Neuron (in vitro differentiated cells): ENCODE results near the gene KLK1.

Source experiments
- H2AFZ ChIP-seq: one replicate; pipeline ENCODE4 v1.6.1; 2013; ENCODE audit warnings: low read depth, mild to moderate bottlenecking, inconsistent platforms, low read length, moderate library complexity
- H3K27me3 ChIP-seq: one replicate; pipeline ENCODE4 v1.6.1; 2013; ENCODE audit warnings: low read length; ENCODE audit not compliant: insufficient read depth
- H3K36me3 ChIP-seq: one replicate; pipeline ENCODE4 v1.6.1; 2013; ENCODE audit warnings: low read length; ENCODE audit not compliant: insufficient read depth
- H3K4me1 ChIP-seq: one replicate; pipeline ENCODE4 v1.6.1; 2013; ENCODE audit warnings: low read length; ENCODE audit not compliant: insufficient read depth
- H3K4me3 ChIP-seq: 2 replicates; pipeline ENCODE4 v1.5.1; 2013; ENCODE audit warnings: mild to moderate bottlenecking, low read length, moderate library complexity
- H3K9me3 ChIP-seq: one replicate; pipeline ENCODE4 v1.6.1; 2013; ENCODE audit warnings: low read length

The KLK1 gene

DNA sequence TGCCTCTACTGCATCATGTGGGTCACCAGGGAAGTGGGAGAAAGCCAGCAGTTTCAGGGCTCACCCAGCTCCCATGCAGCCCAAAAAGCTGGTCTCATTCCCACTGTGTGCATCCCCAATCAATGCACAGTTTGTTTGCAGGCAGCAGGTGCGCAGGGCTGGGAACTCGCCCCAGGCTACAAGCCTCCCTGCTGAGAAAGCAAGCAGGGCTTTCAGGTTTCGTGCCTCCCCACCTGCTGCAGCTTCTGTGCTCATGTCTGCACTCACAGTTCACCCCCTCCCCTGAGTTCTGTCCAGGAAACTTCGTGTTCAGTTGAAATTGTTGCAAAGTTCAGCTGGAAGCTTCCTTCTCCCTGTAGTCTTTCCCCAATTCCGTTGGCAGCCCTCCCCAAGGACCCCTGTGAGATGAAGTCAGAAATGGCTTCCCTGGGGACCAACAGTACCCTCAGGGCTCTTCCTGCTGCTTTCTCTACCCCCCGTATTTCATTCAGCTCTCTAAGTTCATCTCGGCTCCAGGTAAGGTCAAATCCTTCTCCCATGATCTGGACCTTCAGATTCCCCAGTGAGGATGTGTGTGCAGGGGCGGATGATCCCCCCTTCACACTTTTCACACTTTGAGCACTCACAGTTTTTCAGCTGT is 20.8 kb upstream of the KLK1 start:
- Histone ChIP-seq H3K27me3 (peaks cover 3% of the 10 kb centered on the region), H3K9me3 (peaks cover 5% of the 10 kb centered on the region), H3K4me3 (no peak overlapping the region), H3K4me1 (no peaks in the 10 kb centered on the region), H3K36me3 (no peaks in the 10 kb centered on the region), H2AFZ (no peak overlapping the region)

- no peak overlapping the region for H3K4me3 ChIP-seq
- H3K9me3 ChIP-seq = peaks cover 5% of the 10 kb centered on the region
- H3K27me3 ChIP-seq = peaks cover 3% of the 10 kb centered on the region
- no peaks in the 10 kb centered on the region for H3K4me1 ChIP-seq
- H3K36me3 ChIP-seq = no peaks in the 10 kb centered on the region
- no peak overlapping the region for H2AFZ ChIP-seq
These were observed 20.2 kb upstream of the KLK1 start for GRCh38 chr19:50843701-50844221.

GRCh38 chr19:50843205-50843604 is 19.6 kb upstream of the KLK1 start:
- no peaks in the 10 kb centered on the region for H3K4me1 ChIP-seq
- H3K9me3 ChIP-seq = peaks cover 5% of the 10 kb centered on the region
- H3K4me3 ChIP-seq = no peak overlapping the region
- H3K27me3 ChIP-seq = peaks cover 3% of the 10 kb centered on the region
- H3K36me3 ChIP-seq = no peaks in the 10 kb centered on the region
- no peak overlapping the region for H2AFZ ChIP-seq

- Histone ChIP-seq H3K36me3 (no peaks in the 10 kb centered on the region), H2AFZ (no peak overlapping the region), H3K9me3 (peaks cover 5% of the 10 kb centered on the region), H3K4me1 (no peaks in the 10 kb centered on the region), H3K4me3 (no peak overlapping the region), H3K27me3 (peaks cover 4% of the 10 kb centered on the region)
These were observed 18.5 kb upstream of the KLK1 start for GRCh38 chr19:50842130-50842529.

GRCh38 chr19:50839712-50840655 is 16.4 kb upstream of the KLK1 start:
- no peaks in the 10 kb centered on the region for H3K4me1 ChIP-seq
- H3K27me3 ChIP-seq = peaks cover 22% of the 10 kb centered on the region
- no peaks in the 10 kb centered on the region for H3K36me3 ChIP-seq
- H2AFZ ChIP-seq = no peak overlapping the region
- no peak overlapping the region for H3K4me3 ChIP-seq
- H3K9me3 ChIP-seq = peaks cover 5% of the 10 kb centered on the region

- peaks cover 22% of the 10 kb centered on the region for H3K27me3 ChIP-seq
These were observed 14.7 kb upstream of the KLK1 start for GRCh38 chr19:50838239-50838638.

DNA sequence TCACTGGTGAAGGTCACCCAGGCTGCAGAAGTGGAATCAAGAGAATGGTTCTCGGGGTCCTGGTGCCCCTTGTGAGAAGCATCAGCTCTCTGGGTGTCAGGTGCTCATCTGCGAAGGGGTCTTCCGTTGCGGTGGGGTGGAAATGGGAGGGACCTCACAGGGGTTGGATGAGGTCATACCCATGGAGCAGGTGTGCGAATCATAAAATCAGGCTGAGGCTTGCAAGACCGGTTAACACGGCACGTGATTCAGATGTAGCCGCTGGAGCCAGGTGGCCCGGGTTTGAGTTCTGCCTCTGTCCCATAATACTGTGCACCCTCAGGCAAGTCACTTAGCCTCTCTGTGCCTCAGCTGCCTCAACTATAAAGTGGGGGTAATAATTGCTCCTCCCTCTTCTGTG is 13.7 kb upstream of the KLK1 start:
- no peak overlapping the region for H3K4me3 ChIP-seq
- H3K36me3 ChIP-seq = no peaks in the 10 kb centered on the region
- peaks cover 22% of the 10 kb centered on the region for H3K27me3 ChIP-seq
- H2AFZ ChIP-seq = no peak overlapping the region
- H3K9me3 ChIP-seq = no peaks in the 10 kb centered on the region
- H3K4me1 ChIP-seq = no peaks in the 10 kb centered on the region

More at GRCh38 chr19:50838239-50838638, 14.7 kb upstream of the KLK1 start:
- Histone ChIP-seq H3K9me3 (no peaks in the 10 kb centered on the region), H2AFZ (no peak overlapping the region), H3K4me1 (no peaks in the 10 kb centered on the region), H3K36me3 (no peaks in the 10 kb centered on the region), H3K4me3 (no peak overlapping the region)

GRCh38 chr19:50836543-50837195 is 13.1 kb upstream of the KLK1 start:
- peak overlapping the region; percentile 41 for H2AFZ ChIP-seq
- H3K4me1 ChIP-seq = no peaks in the 10 kb centered on the region
- H3K27me3 ChIP-seq = peaks cover 22% of the 10 kb centered on the region
- H3K9me3 ChIP-seq = no peaks in the 10 kb centered on the region
- no peak overlapping the region for H3K4me3 ChIP-seq
- H3K36me3 ChIP-seq = no peaks in the 10 kb centered on the region

GRCh38 chr19:50835785-50836542 is 12.4 kb upstream of the KLK1 start:
- Histone ChIP-seq H3K27me3 (peaks cover 22% of the 10 kb centered on the region), H3K4me3 (peak overlapping the region; percentile 52), H2AFZ (peak overlapping the region; percentile 41), H3K9me3 (no peaks in the 10 kb centered on the region), H3K4me1 (no peaks in the 10 kb centered on the region), H3K36me3 (no peaks in the 10 kb centered on the region)

- H3K36me3 ChIP-seq = no peaks in the 10 kb centered on the region
- peak overlapping the region; percentile 52 for H3K4me3 ChIP-seq
- H3K9me3 ChIP-seq = no peaks in the 10 kb centered on the region
- H2AFZ ChIP-seq = peak overlapping the region; percentile 41
- H3K4me1 ChIP-seq = no peaks in the 10 kb centered on the region
- H3K27me3 ChIP-seq = peaks cover 22% of the 10 kb centered on the region
These were observed 11.7 kb upstream of the KLK1 start for GRCh38 chr19:50835103-50835784.

DNA sequence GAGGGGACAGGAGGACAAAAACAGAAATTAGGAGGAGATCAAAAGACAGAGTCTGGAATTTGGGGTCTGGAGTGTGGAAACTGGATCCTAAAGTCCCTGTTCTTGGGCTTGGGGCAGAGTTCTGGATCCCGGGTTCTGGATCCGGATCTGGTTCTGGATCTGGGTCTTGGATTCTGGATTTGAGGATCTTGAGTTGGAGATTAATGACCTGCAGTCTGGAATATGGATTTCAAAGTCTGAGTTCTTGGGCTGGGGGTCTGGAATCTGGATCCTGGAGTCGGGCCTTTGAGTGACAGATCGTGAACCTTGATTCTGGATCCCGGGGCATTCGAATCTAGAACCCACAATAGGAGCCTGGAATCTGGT is 10.2 kb upstream of the KLK1 start:
- peaks cover 22% of the 10 kb centered on the region for H3K27me3 ChIP-seq
- H3K4me3 ChIP-seq = no peak overlapping the region
- H3K36me3 ChIP-seq = no peaks in the 10 kb centered on the region
- no peaks in the 10 kb centered on the region for H3K9me3 ChIP-seq
- no peaks in the 10 kb centered on the region for H3K4me1 ChIP-seq
- no peak overlapping the region for H2AFZ ChIP-seq

- H2AFZ ChIP-seq = no peak within 1 kb of the TSS
- H3K27me3 ChIP-seq = peaks cover 22% of the 10 kb centered on the region
- no peaks in the 10 kb centered on the region for H3K4me1 ChIP-seq
- H3K4me3 ChIP-seq = no peak within 1 kb of the TSS
- no peaks in the 10 kb centered on the region for H3K36me3 ChIP-seq
- H3K9me3 ChIP-seq = no peaks in the 10 kb centered on the region
These were observed 9.7 kb upstream of the KLK1 start, which contains the start of gene KLK15 for GRCh38 chr19:50833117-50833801. Gene KLK15 (minus strand): TSS chr19:50833574. CDS start chr19:50831492, 2,082 bp downstream.
